HCT116 (cell line): ENCODE measurements around the gene RPS27.

Experiments
- CEBPB ChIP-seq: IDR thresholded peaks from 2 replicates; pipeline ENCODE4 v1.6.1; 2012; ENCODE audit warnings: low read depth
- CTCF ChIP-seq, 3 experiments: fragments of 200-600 bp in 1 of 3; sonication (generic) in 1 of 3; IDR thresholded peaks in 2 of 3; conservative IDR thresholded peaks in 1 of 3; 2 replicates each; pipeline ENCODE4 v1.5.1; 2012 to 2017; ENCODE audit warnings: low read depth in 2 of 3, low read length in 2 of 3, antibody characterized with exemption in 1 of 3, borderline replicate concordance in 1 of 3, control low read depth in 1 of 3, mild to moderate bottlenecking in 1 of 3, mixed read lengths in 1 of 3, mixed run types in 1 of 3, moderate library complexity in 1 of 3; ENCODE audit not compliant: insufficient read depth in 1 of 3
- EZH2phosphoT487 ChIP-seq: fragments of 200-600 bp; IDR thresholded peaks from 2 replicates; pipeline ENCODE4 v1.6.1; 2018; ENCODE audit warnings: antibody characterized with exemption, borderline replicate concordance
- JUND ChIP-seq: IDR thresholded peaks from 2 replicates; pipeline ENCODE4 v1.6.1; 2012
- MAX ChIP-seq: IDR thresholded peaks from 2 replicates; pipeline ENCODE4 v1.6.1; 2012
- POLR2A ChIP-seq: IDR thresholded peaks from 2 replicates; pipeline ENCODE4 v1.7.0; 2011; ENCODE audit warnings: borderline replicate concordance; ENCODE audit not compliant: insufficient read depth, insufficient read length; ENCODE audit errors: extremely low read depth
- REST ChIP-seq: IDR thresholded peaks from 2 replicates; pipeline ENCODE4 v1.6.1; 2012; ENCODE audit warnings: low read depth
- SIN3A ChIP-seq: IDR thresholded peaks from 2 replicates; pipeline ENCODE4 v1.6.1; 2012; ENCODE audit warnings: low read depth
- SP1 ChIP-seq: IDR thresholded peaks from 2 replicates; pipeline ENCODE4 v1.6.1; 2012; ENCODE audit warnings: low read depth
- SRF ChIP-seq: IDR thresholded peaks from 2 replicates; pipeline ENCODE4 v1.6.1; 2012; ENCODE audit warnings: low read depth
- TCF7L2 ChIP-seq: IDR thresholded peaks from 2 replicates; pipeline ENCODE4 v1.7.0; 2011; ENCODE audit warnings: borderline replicate concordance, inconsistent platforms; ENCODE audit not compliant: insufficient read depth, insufficient read length; ENCODE audit errors: extremely low read depth

GRCh38 chr1:153973071-153973470 lies 17.5 kb upstream of the RPS27 start:
- TF ChIP-seq CTCF (IDR thresholded peaks at IDR 0.05 in 2 of 3, conservative IDR thresholded peaks at IDR 0.05 in 1 of 3; ENCODE audit: borderline replicate concordance in 1 of 3, insufficient read depth in 1 of 3, low read depth in 2 of 3, low read length in 2 of 3) (no peak), SP1 (no peak), EZH2phosphoT487 (no peak), POLR2A (no peak), JUND (no peak), MAX (no peak), REST (no peak), TCF7L2 (no peak), SRF (no peak), CEBPB (no peak), SIN3A (no peak)
